GM18951 (cell line): ENCODE results near the gene MOB3A.
"Not testable (repeated sequence)": the region's sequence is repeated elsewhere in the genome, so short reads cannot be mapped to it uniquely, and the experiment has no call there.

Source experiments
- POLR2A ChIP-seq: IDR thresholded peaks from 4 replicates; pipeline ENCODE4 v1.6.1; 2011; ENCODE audit warnings: mild to moderate bottlenecking; ENCODE audit not compliant: insufficient read length, insufficient read depth; ENCODE audit errors: extremely low read depth
- in situ Hi-C: fragments of 300-500 bp; cut with MboI; formaldehyde crosslinking; loops from one replicate; pipeline ENCODE4 v1.12.0; 2022; ENCODE audit warnings: low sequenced_read_pairs, mixed read lengths, inconsistent platforms; ENCODE audit not compliant: unreplicated experiment

MOB3A gene

DNA sequence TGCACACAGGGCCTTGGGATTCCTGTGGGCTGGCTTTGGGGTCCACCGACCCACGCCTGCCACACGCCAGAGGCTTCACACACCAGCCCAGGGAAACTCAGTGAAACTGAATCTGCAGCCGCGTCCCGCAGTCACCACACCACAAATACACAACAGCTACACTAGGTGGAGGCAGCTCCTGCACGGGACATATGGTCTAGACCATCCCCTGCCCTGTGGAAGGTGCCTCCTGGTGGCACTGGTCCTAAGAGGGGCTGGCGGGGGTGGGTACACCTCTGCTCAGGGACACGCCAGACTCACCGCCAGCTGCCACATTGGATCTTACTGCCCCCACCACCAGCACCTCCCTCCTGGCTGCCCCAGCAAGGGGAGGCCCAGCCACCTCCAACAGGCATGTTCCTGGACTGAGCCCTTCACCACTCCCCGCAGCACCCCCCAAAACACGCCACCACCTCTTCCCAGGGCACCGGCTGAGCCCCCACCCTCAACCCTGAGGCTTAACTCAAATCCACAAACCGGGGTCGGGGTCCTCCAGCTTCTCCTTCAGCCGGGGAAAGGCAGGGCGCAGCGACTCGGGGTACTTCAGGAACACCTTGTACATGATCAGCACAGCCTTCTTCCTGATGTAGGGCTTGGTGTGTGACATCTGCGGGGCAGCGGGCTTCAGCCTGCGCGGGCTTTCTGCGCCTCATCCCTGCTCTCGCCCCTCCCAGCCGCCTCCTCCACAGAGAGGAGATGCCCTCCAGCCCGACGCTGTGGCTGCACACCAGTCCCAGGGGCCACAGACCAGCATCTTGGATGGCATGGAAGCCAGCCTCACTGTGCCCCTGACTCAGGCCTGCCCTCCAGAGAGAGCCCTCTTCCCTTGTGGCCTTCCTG, 34.0 kb upstream of the MOB3A start:
- TF ChIP-seq POLR2A: no peak

DNA sequence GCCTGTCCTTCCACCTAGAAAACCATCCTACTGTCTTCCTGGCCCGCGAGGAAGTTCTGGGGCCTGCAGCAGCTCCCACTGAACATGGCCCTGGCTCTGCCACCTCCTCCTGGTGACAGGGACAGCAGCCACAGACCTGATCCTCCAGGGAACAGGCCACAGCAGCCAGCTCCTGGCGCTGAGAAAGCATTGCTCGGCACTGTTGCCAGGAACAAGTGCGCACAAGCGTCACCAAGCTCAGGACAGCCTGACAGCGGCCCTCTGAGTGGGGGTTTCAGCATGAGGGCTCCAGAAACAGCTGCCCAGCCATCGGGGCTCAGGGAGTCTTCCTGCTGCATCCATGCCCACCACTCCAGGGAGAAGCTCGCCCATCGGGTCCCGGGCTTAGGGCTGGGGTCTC, 33.4 kb upstream of the MOB3A start:
- in situ Hi-C loops: no loop called here
- no peak for TF ChIP-seq POLR2A

More for the DNA sequence above, 34.0 kb upstream of the MOB3A start:
- in situ Hi-C loops: no loop called here

DNA sequence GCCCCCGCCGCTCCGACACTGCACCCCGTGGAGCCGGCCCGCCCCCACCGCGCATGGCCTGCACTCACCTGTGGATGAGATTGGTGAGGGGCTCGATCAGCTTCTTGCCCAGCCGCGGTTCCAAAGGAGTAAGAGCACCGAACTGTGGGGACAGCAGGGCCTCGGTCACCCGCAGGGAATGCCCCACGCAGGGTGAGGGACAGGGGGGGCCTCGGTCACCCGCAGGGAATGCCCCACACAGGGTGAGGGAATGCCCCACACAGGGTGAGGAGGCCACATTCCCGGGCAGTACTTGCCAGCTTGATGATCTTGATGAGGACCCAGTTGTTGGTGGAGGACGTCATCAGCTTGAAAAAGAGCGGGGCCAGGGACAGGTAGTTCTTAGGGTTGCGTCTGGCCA, 32.9 kb upstream of the MOB3A start:
- in situ Hi-C loops: no loop called here
- TF ChIP-seq POLR2A: no peak

DNA sequence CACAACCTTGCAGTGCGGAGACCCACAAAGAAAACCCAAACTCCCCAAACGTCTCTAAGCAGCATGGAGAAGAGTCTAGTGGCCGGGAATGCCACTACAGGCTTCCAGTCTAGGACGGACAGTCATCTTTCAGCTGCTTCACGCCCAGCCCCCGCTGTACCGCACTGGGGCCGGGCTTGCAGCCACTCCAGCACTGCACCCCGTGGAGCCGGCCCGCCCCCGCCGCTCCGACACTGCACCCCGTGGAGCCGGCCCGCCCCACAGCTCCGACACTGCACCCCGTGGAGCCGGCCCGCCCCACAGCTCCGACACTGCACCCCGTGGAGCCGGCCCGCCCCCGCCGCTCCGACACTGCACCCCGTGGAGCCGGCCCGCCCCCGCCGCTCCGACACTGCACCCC, 32.1 kb upstream of the MOB3A start:
- in situ Hi-C loops: not testable (repeated sequence)

DNA sequence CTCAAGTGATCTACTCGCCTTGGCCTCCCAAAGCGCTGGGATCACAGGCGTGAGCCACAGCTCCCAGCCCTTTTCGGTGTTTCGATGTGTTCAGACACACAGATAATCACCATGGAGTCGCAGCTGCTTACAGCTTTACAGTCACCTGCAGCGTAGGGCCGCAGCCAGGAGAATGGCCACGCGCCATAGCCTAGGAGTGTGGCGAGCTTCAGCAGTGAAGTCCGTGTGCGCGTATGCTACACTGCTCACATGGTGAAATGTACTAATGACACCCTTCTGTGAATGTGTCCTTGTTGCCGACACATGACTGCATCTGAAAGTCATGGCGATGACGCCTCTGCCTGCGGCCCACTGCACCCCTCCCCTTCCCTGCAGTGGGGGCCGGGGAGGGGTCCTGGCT, 31.6 kb upstream of the MOB3A start:
- no peak for TF ChIP-seq POLR2A
- in situ Hi-C loops: no loop called here

DNA sequence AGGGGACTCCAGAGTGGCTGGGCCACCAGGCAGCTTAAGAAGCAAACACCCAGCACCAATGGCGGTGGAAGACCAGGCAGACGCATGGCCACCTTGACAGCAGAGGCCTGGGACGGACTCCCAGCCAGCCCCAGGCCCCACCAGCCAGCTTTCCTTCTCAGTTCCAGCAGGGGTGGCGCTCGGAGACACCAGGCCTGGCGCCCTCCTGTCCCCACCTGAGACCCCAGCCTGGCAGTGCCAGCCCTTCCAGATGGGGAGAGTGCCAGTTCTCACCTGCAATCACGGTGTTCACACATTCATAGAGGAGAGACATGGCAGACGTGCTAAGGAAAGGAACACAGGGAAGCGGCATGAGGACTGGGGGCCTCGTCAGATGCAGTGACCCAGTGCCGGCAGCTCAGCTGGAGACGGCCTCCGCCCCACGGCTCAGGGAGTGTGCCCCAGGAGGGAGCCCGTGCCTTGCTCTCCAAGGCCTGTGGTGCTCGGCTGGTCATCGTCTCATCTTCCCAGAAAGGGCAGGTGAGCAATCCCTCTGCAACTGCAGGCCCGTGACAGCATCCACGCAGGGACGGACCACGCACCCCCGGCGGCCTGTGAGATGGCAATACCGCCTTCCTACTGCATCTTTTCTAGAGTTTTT, 30.9 kb upstream of the MOB3A start:
- in situ Hi-C loops: no loop called here
- TF ChIP-seq POLR2A: no peak

DNA sequence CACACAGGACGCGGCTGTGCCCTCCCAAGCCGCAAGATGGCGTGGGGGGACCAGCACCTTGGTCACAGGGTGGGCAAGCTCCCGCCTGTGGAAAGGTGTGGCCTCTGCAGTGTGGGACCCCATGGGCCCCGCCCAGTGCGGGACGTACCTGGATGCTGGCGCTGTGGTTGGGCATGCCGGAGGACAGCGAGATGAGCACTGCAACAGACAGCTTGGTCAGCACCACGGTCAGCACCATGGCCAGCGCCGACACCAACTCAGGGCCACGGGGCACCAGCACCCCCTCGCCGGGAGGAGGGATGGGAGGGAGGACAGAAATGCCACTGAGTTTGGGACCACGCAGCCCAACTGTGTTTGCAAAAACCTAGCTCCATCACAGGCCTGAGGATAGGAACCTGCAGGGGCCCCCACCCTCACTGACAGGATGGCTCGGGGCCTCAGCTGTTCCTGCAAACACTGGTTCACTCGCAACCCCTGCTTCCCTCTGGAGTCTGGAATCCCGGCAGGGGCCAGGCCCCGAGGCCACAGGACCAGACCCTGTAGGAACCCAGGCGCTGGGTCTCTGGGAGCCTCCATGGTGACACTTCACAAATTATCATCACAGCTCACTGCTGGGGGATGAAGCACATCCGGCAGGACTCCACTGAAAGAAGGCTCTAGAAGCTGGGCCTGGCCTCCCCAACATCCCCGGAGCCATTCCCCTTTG, 27.7 kb upstream of the MOB3A start:
- no peak for TF ChIP-seq POLR2A
- in situ Hi-C loops: no loop called here

DNA sequence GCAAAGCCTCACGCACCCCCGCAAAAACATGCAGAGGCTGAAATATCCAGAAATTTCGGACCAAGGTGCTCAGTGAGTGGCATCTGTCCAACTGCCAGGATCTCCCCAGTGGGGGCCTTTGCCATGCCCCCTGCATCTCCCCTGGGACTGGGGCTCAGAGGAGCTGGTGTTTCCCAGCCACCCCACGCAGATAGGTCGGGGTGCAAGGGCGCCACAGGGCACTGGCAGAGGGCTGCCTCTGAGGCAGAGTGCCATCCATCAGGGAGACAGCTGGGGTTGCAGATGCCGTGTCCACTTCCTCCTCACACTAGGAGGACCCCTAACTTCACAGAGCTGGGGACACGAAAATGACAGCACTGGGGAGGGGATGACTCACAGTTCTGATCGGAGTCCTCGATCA, 26.9 kb upstream of the MOB3A start:
- TF ChIP-seq POLR2A: no peak
- in situ Hi-C loops: no loop called here

DNA sequence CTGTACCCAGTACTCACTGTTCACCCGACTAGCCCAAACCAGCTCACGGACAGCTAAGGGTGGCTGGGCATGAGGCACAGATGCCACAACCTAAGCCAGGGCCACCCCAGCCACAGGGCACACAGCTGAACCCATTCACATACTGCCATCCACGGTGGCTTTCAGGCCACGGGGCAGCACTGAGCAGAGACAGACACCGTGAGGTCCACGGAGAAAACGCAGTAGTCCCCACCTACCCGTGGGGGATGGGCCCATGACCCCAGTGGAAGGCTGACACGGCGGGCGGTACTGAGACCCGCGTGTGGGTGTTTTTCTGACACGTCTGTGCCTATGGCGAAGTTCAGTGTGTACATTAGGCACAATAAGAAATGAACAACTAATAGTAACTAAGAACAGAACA, 26.1 kb upstream of the MOB3A start:
- in situ Hi-C loops: no loop called here
- no peak for TF ChIP-seq POLR2A

DNA sequence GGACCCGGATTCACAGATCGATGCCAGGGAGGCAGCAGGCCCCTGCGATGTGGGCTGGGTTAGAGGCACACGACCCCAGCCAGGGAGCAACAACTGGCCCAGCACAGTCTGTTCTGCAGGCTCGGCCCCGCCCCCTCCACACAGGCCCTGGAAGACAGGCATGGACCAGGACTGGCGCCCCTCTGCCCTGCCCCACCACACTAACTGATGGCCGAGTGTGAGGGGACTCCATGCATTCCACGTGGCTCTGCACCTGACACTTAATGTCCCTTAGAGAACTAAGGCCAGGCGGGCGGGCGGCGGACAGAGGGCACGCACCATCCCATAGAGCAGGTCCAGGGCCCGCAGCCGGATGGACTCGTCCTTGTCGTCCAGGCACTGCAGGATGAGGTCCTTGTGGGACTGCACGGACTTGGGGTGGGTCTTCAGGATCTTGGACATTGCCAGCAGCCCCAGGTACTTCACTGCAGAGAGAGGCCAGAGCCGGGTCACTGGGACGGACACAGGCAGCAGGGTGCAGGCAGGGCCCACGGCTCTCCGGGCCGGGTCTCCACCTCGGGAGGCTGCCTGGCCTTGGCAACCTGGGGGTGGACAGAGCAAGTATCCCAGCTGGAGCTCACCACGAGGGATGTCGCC, 25.4 kb upstream of the MOB3A start:
- no peak for TF ChIP-seq POLR2A
- in situ Hi-C loops: no loop called here

DNA sequence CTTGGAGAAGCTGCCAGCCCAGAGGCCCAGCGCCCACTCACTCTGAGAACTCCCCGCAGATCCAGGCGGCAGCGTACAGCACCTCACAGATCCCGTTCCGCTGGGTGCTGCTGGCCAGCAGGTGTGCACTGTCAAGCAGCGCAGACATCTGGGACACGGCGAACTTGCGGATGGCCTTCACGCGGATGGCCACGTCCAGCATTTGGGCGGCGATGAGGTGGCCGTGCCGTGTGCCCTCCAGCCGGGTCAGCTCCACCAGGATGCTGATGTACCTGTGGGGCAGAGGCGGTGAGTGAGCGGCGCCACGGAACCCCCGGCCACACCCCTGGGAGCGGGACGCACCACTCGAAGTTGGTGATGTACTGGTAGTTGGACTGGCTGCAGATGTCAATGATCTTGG, 24.7 kb upstream of the MOB3A start:
- TF ChIP-seq POLR2A: no peak
- in situ Hi-C loops: no loop called here

DNA sequence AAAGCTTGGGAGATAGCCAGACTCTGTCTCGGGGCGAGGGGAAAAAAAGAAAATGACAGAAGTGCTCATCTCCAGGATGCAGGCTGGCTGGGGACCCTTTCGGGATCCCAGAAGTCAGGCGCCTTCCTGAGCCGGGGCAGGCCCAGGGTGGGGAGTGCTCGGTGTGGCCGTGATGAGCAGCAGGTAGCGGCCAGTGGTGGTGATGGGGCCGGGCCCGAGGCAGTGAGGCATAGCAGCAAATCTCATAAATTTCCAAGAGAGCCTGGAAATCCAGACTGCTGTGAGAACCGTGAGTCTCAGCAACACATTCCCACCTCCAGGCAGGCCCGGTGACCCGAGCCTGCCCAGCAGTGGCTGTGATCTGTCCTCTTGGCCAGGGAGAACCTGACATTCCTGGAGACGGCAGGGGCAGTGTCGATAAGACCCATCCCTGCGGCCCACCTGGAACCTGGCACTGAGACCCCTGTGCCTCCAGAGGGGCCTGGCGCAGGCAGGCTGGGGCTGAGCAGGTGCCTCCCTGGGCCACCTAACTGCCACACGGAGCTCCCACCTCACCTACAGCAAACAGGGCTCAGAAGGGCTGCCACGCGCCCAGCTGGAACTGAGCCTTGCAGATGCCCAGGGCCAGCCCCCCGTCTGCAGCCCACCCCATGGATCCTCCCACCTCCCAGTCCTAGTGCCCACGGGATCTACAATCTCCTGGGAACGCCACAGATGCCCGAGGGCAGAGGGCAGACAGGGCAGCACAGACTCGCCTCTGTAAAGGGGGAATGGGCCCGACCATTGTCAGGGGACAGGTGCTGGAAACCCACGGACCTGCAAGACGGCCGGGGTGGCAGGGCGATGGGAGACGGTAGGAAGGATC, 24.0 kb upstream of the MOB3A start:
- in situ Hi-C loops: no loop called here

More for the DNA sequence above, 24.0 kb upstream of the MOB3A start:
- TF ChIP-seq POLR2A: no peak
